AG08395 (cell line): ENCODE data around the gene OVOL3.

Source experiments
- DNase-seq: peaks from one replicate; pipeline ENCODE4 v3.0.0; 2012; ENCODE audit warnings: mixed read lengths, low spot score

Gene OVOL3

DNA sequence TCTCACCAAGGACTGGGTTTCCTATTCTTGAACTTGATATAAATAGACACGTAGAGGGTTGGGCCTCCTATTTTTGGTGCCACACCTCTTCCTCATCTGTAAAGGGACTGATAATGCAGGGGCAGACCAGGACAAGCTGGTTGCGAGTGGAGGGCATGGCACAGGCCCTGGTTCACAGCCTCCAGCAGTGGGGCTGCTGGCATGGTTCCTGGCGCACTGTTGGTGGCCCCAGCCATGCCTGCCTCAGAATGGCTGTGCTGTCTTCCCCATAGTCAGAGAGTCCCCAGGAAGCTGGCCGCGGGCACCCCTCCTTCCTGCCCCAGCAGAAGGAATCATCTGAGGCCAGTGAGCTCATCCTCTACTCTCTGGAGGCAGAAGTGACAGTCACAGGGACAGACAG lies 10.5 kb upstream of the OVOL3 start:
- DNase-seq = no peak

DNA sequence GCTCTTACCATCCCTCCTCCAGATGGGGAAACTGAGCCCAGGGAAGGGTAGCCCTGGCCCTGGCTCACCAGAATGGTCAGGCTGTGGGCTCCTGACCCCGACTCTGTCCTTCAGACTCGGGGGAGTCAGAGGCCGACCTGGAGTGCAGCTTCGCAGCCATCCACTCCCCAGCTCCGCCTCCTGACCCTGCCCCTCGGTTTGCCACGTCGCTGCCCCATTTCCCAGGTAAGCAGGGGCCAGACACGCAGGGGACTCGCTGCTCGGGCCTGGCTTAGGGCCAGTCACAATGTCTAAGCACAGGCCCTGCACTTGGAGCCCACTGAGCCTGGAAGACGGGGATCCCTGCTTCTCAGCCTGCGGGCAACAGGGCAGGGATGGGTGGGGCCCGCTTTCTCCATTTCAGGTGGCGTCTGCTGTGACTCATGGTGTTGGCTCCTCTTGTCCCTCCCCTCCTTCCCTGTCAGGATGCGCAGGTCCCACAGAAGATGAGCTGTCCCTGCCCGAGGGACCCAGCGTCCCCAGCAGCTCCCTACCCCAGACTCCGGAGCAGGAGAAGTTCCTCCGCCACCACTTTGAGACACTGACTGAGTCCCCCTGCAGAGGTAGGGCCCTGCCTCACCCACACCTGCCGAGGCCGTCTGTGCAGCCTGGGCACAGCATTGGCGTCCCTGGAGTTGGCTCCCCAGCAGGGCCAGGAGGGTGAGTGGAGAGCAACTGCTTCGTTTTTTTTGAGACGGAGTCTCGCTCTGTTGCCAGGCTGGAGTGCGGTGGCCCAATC lies 9.2 kb upstream of the OVOL3 start:
- no peak for DNase-seq

DNA sequence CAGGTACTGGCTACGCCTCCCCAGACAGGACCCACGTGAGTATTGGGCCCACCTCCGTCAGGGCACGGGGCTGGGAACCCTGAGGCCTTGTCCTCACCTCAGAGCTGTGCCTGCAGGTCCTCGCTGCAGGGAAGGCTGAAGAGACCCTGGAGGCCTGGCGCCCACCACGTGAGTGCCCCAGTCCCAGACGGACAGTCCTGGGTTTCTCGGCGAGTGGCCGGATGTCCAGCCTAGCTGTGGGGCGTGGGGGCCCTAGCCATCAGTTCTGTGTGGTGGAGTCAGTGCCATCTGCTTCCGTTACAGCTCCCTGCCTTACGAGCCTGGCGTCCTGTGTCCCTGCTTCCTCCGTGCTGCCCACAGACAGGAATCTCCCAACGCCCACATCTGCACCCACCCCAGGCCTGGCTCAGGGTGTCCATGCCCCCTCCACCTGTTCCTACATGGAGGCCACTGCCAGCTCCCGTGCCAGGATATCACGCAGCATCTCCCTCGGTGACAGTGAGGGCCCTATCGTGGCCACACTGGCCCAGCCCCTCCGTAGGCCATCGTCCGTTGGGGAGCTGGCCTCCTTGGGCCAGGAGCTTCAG lies 7.8 kb upstream of the OVOL3 start:
- DNase-seq = no peak

DNA sequence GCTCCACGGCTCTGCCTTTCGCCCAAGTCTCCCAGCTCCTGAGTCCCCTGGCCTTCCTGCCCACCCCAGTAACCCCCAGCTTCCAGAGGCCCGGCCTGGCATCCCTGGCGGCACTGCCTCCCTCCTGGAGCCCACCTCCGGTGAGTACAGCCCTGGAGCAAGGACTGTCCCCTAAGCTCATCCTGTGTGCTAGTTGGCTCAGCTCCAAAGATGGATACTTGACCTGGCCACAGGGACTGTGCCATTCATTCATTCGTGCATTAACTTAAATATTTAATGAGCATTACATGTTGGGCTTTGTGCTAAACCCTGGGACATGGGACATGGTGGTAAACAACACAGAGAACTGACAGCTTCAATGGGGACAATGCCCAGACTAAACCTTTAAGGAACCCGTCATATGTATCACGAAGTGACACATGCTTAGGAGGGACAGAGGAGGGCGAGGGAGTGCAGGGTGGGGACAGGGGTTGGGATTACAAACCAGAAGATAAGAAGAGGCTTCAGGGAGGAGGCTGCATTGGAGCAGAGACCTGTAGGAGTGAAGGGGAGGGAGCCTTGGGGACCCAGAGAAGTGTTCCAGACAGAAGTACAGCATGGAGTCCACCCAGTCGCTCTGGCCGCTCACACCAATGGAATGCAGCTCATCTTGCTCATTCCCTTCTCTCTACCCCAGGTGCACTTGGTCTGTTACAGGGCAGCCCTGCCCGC lies 6.9 kb upstream of the OVOL3 start:
- no peak for DNase-seq

DNA sequence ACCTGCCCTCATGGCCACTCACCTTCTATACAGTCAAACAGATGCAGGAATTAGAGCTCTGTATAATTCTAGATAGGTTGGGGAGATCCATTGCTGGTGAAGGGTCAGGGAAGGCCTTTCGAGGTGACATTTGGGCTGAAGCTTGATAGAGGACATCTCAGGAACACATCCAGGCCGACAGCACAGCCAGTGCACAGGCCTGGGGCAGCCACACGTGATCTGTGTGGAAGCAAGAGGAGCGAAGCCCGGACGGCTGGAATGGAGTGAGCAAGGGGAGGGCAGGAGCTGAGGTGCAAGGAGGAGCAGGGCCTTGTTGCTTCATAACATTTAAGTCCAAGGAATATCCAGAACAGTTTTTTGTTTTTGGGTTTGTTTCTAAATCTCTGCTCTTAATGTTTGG lies 4.5 kb upstream of the OVOL3 start:
- DNase-seq = no peak

DNA sequence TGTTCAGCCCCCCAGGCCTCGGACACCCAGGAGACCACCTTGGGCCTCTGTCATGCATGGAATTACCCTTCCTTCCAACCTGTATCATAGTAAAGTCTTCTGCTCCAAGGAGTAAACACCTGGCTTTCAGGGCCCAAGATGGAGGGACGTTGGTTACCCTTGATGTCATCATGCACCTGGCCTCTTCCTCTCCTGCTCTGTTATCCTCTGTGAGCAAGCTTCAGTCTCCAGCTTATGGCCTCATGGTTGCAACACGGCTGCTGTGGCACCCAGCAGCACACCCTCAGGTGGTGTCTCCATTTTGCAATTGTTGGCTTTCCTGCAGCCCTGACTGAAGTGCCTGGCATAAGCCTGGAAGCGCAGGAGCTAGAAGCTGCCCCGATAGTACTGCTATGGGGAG lies 4.0 kb upstream of the OVOL3 start:
- no peak for DNase-seq

DNA sequence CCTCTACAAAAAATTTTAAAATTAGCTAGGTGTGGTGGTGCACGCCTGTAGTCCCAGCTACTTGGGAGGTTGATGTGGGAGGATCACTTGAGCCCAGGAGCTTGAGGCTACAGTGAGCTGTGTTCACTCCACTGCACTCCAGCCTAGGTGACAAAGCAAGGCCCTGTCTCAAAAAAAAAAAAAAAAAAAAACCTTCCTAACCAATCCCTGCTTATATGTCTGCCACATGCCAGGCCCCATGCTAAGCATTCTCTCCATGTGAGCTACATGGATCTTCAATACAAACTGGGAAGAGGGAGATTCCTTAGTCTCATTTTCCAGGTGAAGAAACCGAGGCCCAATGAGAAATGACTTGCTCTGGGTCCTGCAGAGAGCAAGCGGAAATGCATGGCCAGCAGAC lies 2.3 kb upstream of the OVOL3 start:
- no peak for DNase-seq

DNA sequence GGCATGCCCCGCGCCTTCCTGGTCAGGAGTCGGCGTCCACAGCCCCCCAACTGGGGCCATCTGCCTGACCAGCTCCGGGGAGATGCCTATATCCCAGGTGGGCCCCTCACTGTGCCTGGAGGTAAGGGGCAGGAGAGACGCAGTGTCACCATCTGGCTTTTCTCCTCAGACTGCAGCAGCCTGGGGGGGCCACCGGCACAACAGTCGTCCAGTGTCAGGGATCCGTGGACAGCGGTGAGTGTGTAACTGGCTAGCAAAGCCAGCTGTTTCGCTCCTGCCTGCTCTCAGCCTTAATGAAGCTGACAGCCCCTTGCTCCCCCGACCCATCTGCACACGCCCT lies 227 bp downstream of the OVOL3 start:
- no peak for DNase-seq

DNA sequence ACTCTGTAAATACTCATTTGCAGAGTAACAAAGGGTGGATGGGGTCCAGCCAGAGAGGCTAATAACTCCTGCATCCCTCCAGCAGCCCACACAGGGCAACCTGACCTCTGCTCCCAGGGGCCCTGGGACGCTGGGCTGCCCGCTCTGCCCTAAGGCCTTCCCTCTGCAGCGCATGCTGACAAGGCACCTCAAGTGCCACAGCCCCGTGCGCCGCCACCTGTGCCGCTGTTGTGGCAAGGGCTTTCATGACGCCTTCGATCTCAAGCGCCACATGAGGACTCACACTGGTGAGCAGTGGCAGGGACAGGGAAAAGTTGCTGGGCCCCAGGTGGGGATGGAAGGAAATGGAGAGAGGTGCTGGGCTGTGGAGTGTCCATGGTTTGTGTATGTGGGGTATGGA lies 1.7 kb downstream of the OVOL3 start:
- DNase-seq = no peak

DNA sequence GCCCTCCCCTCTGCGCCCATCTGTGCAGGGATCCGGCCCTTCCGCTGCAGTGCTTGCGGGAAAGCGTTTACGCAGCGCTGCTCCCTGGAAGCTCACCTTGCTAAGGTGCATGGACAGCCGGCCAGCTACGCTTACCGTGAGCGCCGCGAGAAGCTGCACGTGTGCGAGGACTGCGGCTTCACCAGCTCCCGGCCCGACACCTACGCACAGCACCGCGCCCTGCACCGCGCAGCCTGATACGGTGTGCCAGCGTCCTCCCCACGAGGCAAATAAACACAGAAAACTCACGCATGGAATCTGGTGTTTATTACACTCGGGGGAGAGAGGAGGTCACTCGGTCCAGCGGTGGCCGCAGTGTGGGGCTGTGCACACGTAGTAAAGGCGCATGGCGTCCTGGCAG lies 2.5 kb downstream of the OVOL3 start:
- DNase-seq = no peak

DNA sequence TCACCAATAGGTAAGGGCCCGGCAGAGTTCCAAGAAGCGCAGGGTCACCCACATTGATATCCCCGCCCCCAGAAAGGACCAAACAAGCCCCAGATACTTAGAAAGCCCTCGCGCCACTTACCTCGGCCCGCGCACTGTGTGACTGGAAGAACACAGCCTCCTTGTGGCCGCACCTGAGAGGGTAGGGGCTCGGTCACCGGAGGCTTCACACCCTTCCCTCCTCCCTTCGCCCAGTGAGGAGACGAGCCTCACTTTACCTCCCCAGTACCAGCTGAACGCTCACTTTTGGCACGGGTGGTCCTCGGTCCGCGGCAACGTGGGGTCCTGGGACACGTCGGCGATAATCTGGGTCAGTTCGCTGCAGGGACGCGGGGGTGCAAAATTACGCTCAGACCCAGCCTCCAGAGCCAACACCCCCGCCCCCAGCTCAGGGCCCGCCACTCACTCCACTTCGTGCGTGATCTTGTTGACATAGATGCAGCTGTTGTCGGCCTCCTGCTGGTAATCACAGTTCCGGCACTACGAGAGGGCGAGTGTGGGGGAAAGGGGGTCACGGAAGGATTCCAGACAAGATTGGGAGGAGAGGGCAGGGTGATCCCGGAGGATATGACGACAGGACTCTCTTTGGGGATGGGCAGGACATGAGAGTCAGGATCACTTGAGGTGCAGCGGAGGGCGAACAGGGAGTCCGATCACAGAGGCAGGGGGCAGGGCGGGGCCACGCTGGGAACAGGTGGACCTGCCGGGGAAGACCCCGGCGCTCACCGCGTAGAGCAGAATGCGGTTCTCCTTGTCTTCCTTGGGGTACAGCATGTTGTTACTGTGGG lies 3.2 kb downstream of the OVOL3 start:
- peak; percentile 34 for DNase-seq

DNA sequence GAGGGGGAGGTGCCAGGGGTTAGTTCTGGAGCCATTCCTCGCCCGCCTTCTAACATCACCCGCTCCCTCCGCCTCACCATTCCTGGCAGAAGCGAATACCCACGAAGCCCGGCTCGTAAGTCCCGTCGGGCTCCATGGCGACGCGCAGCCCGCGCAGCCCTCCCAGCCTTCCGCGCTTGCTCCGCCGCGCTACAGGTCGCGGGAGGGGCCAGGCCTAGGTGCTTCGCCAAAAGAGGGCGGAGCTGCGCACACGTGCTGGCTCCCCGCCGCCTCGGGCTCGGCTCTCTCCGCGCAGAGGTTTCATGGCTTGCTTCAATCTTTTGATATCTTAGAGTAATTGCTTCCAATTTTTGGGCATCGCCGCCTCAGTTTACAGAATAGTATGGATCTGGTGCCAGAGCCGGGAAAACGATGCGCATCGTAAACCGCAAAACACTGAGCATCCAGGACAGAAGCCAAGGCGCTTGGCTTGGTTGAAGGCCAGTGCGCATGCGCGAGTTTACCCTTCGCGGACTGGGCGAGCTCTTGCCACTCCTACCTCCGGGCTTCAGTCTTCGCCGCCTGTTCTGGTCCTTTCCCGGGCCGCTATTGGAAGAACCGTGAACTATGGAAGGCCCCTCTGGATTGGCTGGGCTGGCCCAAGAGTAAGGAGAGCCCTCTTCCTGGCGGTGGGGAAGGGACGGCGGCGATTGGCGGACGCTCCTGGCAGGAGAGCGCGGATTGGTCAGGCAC lies 3.9 kb downstream of the OVOL3 start, which contains the start of gene POLR2I:
Gene POLR2I, minus strand, starts transcription at position 155 of the 732 bp plus-strand sequence. Its CDS starts 19 bp downstream, at position 136.
- peak; percentile 99 for DNase-seq

DNA sequence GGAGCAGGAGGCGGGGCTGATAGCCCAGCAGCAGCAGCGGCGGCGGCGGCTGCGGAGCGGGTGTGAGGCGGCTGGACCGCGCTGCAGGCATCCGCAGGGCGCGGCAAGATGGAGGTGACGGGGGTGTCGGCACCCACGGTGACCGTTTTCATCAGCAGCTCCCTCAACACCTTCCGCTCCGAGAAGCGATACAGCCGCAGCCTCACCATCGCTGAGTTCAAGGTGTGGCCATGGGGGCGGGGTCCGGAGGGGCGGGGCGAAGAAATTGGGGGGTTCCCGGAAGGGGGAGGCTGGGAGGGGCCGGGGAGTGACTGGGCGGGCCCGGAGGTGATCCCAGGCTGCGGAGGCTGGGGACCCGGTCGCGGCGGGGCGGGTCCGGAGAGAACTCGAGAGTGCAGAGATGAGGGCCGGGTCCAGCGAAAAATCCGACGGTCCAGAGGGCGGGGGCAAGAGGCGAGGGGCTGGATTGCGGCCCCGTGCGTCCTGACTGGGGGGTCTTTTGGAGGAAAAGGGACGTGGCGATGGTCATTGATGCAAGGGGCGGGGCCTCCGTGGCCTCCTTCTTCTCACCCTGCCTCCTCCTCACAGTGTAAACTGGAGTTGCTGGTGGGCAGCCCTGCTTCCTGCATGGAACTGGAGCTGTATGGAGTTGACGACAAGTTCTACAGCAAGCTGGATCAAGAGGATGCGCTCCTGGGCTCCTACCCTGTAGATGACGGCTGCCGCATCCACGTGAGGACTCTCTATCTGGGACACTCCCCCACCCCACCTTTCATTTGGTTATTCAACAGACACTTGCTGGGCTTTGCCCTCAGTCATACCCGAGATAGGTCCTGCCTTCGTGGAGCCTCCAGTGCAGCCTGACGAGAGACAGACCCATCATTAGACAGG lies 4.8 kb downstream of the OVOL3 start, which contains the start of gene TBCB:
Gene TBCB, plus strand, starts transcription at position 16 of the 891 bp plus-strand sequence. Its CDS starts 93 bp downstream, at position 109.
- DNase-seq = peak; percentile 73

DNA sequence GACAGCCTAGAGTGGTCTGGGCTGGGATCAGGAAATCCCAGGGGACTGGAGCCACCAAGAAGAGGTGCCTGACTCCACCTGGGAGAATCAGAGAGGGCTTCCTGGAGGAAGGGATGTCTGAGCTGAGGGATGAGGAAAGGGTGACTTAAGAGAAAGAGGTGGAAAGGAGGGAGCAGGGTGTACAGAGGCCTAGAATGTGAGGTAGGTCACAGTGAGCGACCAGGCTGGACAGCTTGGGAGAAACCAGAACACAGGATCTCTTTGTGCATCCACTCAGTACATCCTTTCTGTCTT lies 5.3 kb downstream of the OVOL3 start:
- no peak for DNase-seq

DNA sequence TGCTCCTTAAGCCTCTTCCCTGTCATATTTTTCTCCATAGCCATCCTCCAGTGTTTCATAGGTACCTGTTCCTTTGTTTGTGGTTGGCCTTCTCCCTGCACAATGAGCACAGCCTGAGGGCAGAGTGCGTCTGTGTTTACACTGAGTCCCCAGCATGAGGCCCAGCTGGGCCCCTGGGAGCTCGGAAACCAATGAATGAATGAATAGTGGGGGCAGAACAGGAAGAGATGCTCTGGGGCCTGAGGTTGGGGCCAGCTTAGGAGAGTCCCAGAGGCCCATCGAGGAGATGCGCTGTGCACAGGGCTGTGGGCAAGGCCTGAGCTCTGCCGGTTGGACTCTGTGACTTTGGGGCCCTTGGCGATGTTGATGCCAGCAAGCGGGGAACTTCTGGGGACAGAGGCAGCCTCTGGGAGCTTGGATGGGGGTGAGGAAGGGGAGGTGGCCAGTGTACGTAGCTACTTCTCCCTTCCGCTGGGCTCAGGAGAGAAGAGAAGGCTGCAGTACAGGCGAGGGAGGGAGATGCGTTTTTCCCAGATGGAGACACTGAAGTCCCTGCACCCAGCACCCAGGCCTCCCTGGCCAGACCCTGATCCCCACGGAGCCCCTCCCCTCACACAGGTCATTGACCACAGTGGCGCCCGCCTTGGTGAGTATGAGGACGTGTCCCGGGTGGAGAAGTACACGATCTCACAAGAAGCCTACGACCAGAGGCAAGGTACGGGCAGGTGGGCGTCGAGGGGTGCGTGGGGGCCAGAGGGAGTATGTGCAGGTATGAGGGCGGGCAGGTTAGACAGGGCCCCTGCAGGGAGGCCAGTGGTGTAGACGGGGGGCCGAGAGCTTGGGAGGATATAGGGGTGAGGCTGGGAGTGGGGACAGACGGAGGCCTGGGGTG lies 9.4 kb downstream of the OVOL3 start:
- DNase-seq = no peak

DNA sequence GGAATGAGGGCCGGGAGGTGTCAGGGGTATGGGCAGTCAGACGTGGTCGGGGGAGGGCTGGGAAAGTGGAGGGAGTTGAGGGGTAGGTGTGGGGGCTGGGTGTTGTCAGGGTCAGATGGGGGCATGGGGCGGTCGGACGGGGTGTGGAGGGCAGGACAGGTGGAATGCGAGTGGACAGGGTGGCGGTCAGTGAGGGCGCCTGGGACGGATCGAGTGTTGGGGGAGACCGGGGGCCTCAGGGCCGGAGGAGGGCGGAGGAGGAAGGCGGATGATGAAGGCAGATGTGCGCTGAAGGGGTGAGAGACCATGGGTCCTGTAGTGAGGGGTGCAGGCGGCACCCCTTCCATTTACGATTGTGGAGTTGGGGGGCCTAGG lies 10.0 kb downstream of the OVOL3 start:
- no peak for DNase-seq

DNA sequence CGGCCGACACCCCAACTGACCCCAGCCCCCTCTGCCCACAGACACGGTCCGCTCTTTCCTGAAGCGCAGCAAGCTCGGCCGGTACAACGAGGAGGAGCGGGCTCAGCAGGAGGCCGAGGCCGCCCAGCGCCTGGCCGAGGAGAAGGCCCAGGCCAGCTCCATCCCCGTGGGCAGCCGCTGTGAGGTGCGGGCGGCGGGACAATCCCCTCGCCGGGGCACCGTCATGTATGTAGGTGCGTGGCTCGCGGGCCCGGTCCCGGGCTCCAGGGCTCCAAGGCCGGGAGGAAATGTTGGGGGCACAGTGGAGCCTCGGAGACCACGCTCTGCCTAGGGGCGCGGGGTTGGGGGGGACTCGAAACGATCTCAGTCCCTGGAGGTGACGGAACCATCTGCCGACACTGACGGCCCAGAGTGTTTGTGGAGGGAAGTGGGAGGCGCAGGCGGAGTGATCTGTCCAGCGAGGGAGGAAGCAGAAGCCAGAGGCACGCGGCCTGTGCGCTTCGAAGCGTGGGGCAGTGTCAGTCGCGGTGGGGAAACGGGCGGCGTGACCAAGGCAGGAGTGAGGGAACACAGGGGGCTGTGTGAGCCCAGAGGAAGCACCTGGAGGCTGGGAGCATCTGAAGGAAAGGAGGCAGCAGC lies 10.7 kb downstream of the OVOL3 start:
- DNase-seq = no peak

DNA sequence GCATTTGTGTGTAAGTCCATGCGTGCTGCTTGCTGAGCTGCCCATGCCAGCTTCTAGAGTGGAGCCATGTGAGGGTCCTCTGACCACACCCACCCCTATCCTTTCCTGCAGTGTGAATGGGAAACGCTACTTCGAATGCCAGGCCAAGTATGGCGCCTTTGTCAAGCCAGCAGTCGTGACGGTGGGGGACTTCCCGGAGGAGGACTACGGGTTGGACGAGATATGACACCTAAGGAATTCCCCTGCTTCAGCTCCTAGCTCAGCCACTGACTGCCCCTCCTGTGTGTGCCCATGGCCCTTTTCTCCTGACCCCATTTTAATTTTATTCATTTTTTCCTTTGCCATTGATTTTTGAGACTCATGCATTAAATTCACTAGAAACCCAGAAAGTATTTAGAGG lies 14.6 kb downstream of the OVOL3 start:
- DNase-seq = no peak

DNA sequence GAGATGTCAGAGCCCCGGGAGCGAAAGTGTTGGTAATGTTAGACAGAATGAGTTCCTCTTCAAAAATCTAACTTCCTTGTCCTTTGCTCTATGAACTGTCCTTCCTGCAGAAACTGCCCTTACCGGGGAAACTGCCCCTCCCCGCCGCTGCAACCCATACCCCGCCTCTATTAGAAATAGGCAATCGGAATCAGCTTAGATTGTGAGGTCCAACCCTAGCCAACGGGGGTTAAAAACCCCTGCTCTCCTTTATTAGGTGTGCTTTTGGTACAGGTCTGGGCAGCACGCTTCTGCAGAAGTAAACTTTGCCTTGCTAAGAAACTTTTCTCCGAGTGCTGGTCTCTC lies 17.4 kb downstream of the OVOL3 start:
- no peak for DNase-seq
